HG02798 (cell line): ENCODE results near the gene TVP23C.
"Not testable (repeated sequence)": the region's sequence is repeated elsewhere in the genome, so short reads cannot be mapped to it uniquely, and the experiment has no call there.

ENCODE experiments used
- ATAC-seq: cut with Tn5 transposase; IDR thresholded peaks from one replicate; pipeline ENCODE4 v1.9.1; 2021; ENCODE audit warnings: mild to moderate bottlenecking; ENCODE audit not compliant: unreplicated experiment, poor library complexity

The TVP23C gene

GRCh38 chr17:15563375-15563857 is at the start of gene TVP23C:
TVP23C (minus strand) TSS chr17:15563483; CDS start chr17:15563448, 35 bp downstream.
- peak; percentile 86 for ATAC-seq

GRCh38 chr17:15592960-15593359 is 29.7 kb upstream of the TVP23C start:
- ATAC-seq = not testable (repeated sequence)

GRCh38 chr17:15591986-15592385 is 28.7 kb upstream of the TVP23C start:
- not testable (repeated sequence) for ATAC-seq

GRCh38 chr17:15590844-15591243 is 27.6 kb upstream of the TVP23C start:
- not testable (repeated sequence) for ATAC-seq

- ATAC-seq = not testable (repeated sequence)
Observed at GRCh38 chr17:15589544-15590536, 26.6 kb upstream of the TVP23C start.

- ATAC-seq = not testable (repeated sequence)
Observed at GRCh38 chr17:15588017-15588416, 24.7 kb upstream of the TVP23C start.

GRCh38 chr17:15583313-15583712 is 20.0 kb upstream of the TVP23C start:
- not testable (repeated sequence) for ATAC-seq

- not testable (repeated sequence) for ATAC-seq
Observed at GRCh38 chr17:15581462-15581861, 18.2 kb upstream of the TVP23C start.

- not testable (repeated sequence) for ATAC-seq
Observed at GRCh38 chr17:15576848-15577247, 13.6 kb upstream of the TVP23C start.

GRCh38 chr17:15574660-15575059 is 11.4 kb upstream of the TVP23C start:
- ATAC-seq = not testable (repeated sequence)

GRCh38 chr17:15573870-15574269 is 10.6 kb upstream of the TVP23C start:
- ATAC-seq = not testable (repeated sequence)

- ATAC-seq = peak; percentile 46
Observed at GRCh38 chr17:15562613-15563374, 489 bp downstream of the TVP23C start.

GRCh38 chr17:15561439-15561838 is 1.8 kb downstream of the TVP23C start:
- ATAC-seq = not testable (repeated sequence)

GRCh38 chr17:15558403-15559105 is 4.7 kb downstream of the TVP23C start:
- ATAC-seq = not testable (repeated sequence)

- not testable (repeated sequence) for ATAC-seq
Observed at GRCh38 chr17:15557334-15557832, 5.9 kb downstream of the TVP23C start.

GRCh38 chr17:15552932-15553331 is 10.4 kb downstream of the TVP23C start:
- not testable (repeated sequence) for ATAC-seq

GRCh38 chr17:15549552-15549951 is 13.7 kb downstream of the TVP23C start:
- ATAC-seq = not testable (repeated sequence)

- ATAC-seq = not testable (repeated sequence)
Observed at GRCh38 chr17:15546604-15547003, 16.7 kb downstream of the TVP23C start.

- ATAC-seq = not testable (repeated sequence)
Observed at GRCh38 chr17:15540371-15541219, 22.7 kb downstream of the TVP23C start.
